K562 (cell line): ENCODE data around the gene RSRP1. TPM values are rescaled to one million over a fixed set of nuclear protein-coding genes. Genes with fewer than 3 reads are reported as not detected.

Experiments used
- ADNP ChIP-seq: fragments of 200-800 bp; sonication (Bioruptor generic); IDR thresholded peaks from 2 replicates; pipeline ENCODE4 v1.6.1; 2016; ENCODE audit warnings: missing genetic modification characterization, missing compliant biosample characterization
- ARNT ChIP-seq, 2 experiments: fragments of 450-650 bp; IDR thresholded peaks; 2 replicates each; pipeline ENCODE4 v1.6.1; 2016; ENCODE audit warnings: mild to moderate bottlenecking in 1 of 2
- ATF6 ChIP-seq: sonication (generic); formaldehyde crosslinking; IDR thresholded peaks from 2 replicates; pipeline ENCODE4 v1.4.0; 2020; ENCODE audit warnings: mild to moderate bottlenecking, missing genetic modification reagents
- BCLAF1 ChIP-seq, 2 experiments: fragments of 450-650 bp in 1 of 2; IDR thresholded peaks; 2 replicates each; pipeline ENCODE4 v1.6.1; 2011 to 2017; ENCODE audit warnings: low read depth in 2 of 2, antibody characterized with exemption in 1 of 2, borderline replicate concordance in 1 of 2, low read length in 1 of 2, mild to moderate bottlenecking in 1 of 2, mixed read lengths in 1 of 2; ENCODE audit not compliant: control insufficient read depth in 1 of 2
- ETS1 ChIP-seq: conservative IDR thresholded peaks from 2 replicates; pipeline ENCODE4 v1.6.1; 2011; ENCODE audit warnings: low read depth, mild to moderate bottlenecking, low read length; ENCODE audit not compliant: control insufficient read depth
- HDAC3 ChIP-seq: fragments of 450-650 bp; IDR thresholded peaks from 2 replicates; pipeline ENCODE4 v1.6.1; 2018; ENCODE audit warnings: borderline replicate concordance, mild to moderate bottlenecking, moderate library complexity; ENCODE audit not compliant: partially characterized antibody
- HMG20B ChIP-seq: fragments of 250-450 bp; sonication (Bioruptor Pico); IDR thresholded peaks from 2 replicates; pipeline ENCODE4 v1.5.0; 2021; ENCODE audit warnings: mild to moderate bottlenecking
- HMGN3 ChIP-seq: IDR thresholded peaks from 2 replicates; pipeline ENCODE4 v1.6.1; 2011; ENCODE audit warnings: borderline replicate concordance, low read depth, mild to moderate bottlenecking, mixed read lengths, low read length; ENCODE audit not compliant: insufficient read length; ENCODE audit errors: extremely low read depth
- KAT2B ChIP-seq: IDR thresholded peaks from one replicate; pipeline ENCODE4 v1.6.1; 2012; ENCODE audit warnings: low read depth, mild to moderate bottlenecking, control low read depth, inconsistent platforms, low read length, moderate library complexity
- NCOA6 ChIP-seq: fragments of 450-650 bp; IDR thresholded peaks from 2 replicates; pipeline ENCODE4 v1.6.1; 2017; ENCODE audit warnings: mild to moderate bottlenecking
- PHB ChIP-seq: fragments of 250-450 bp; sonication (Bioruptor Pico); IDR thresholded peaks from 2 replicates; pipeline ENCODE4 v1.5.0; 2021
- SMARCE1 ChIP-seq: fragments of 450-650 bp; IDR thresholded peaks from 2 replicates; pipeline ENCODE4 v1.7.1; 2016; ENCODE audit warnings: mild to moderate bottlenecking
- SREBF1 ChIP-seq: fragments of 150-350 bp; IDR thresholded peaks from 2 replicates; pipeline ENCODE4 v1.6.1; 2014; ENCODE audit warnings: antibody characterized with exemption, low read depth, low read length, borderline replicate concordance
- YBX1 ChIP-seq: fragments of 450-650 bp; IDR thresholded peaks from 2 replicates; pipeline ENCODE4 v1.7.1; 2016; ENCODE audit warnings: mild to moderate bottlenecking
- ZNF143 ChIP-seq: sonication (generic); formaldehyde crosslinking; IDR thresholded peaks from 2 replicates; pipeline ENCODE4 v1.9.0; 2022; ENCODE audit warnings: mild to moderate bottlenecking, missing genetic modification reagents
- ZNF274 ChIP-seq: IDR thresholded peaks from 2 replicates; pipeline ENCODE4 v1.6.1; 2011; ENCODE audit warnings: low read depth, mild to moderate bottlenecking, low read length, moderate library complexity, borderline replicate concordance
- ZNF324 ChIP-seq: fragments of 250-450 bp; sonication (Bioruptor Pico); IDR thresholded peaks from 2 replicates; pipeline ENCODE4 v1.4.0; 2020; ENCODE audit warnings: mild to moderate bottlenecking
- ZNF583 ChIP-seq: fragments of 250-450 bp; sonication (Bioruptor Pico); IDR thresholded peaks from 2 replicates; pipeline ENCODE4 v1.4.0; 2020
- polyA plus RNA-seq, 8 experiments: library from polyadenylated mRNA; depleted of rRNA in 4 of 8; stranded (reverse) in 5 of 8; unstranded in 3 of 8; fragments of >200 nt; fragmentation: Nextera tagmentation in 2 of 8; fragmentation: Illumina TruSeq in 1 of 8; extraction: Ambion mirVana in 2 of 8; extraction: Trizol in 1 of 8; gene quantifications; 2 replicates each; pipeline versions ENCODE4 v1.2.1 to v1.2.3, GENCODE V29; 2011 to 2014; ENCODE audit warnings: inconsistent platforms in 1 of 8, missing spikeins in 1 of 8
- total RNA-seq, 7 experiments: library from RNA; depleted of rRNA in 6 of 7; stranded (reverse); fragments of >200 nt in 6 of 7; fragmentation: Illumina TruSeq in 2 of 7; extraction: Trizol in 2 of 7; gene quantifications; 2 replicates each; pipeline versions ENCODE4 v1.2.1 to v1.2.3, GENCODE V29; 2011 to 2021; ENCODE audit warnings: low replicate concordance in 1 of 7
- TF ChIP-seq, protein P1 (sequence below), 2 experiments: fragments of 450-650 bp in 1 of 2; sonication (generic) in 1 of 2; formaldehyde crosslinking in 1 of 2; IDR thresholded peaks in 1 of 2; conservative IDR thresholded peaks in 1 of 2; 2 replicates each; pipeline versions ENCODE4 v1.6.1 to v1.8.1; 2016 to 2023; ENCODE audit warnings: mild to moderate bottlenecking in 2 of 2, moderate library complexity in 2 of 2, inconsistent platforms in 1 of 2, missing genetic modification reagents in 1 of 2
- TF ChIP-seq, protein P2 (sequence below): fragments of 250-450 bp; sonication (Bioruptor Pico); IDR thresholded peaks from 2 replicates; pipeline ENCODE4 v1.9.0; 2021; ENCODE audit warnings: mild to moderate bottlenecking

RSRP1 gene
- total and polyA plus RNA-seq, 9 of the 15 experiments (the other 6 are each of a cell fraction or from before 2014, with no cell fraction given), result 27.2 to 283 (median 146) TPM

DNA sequence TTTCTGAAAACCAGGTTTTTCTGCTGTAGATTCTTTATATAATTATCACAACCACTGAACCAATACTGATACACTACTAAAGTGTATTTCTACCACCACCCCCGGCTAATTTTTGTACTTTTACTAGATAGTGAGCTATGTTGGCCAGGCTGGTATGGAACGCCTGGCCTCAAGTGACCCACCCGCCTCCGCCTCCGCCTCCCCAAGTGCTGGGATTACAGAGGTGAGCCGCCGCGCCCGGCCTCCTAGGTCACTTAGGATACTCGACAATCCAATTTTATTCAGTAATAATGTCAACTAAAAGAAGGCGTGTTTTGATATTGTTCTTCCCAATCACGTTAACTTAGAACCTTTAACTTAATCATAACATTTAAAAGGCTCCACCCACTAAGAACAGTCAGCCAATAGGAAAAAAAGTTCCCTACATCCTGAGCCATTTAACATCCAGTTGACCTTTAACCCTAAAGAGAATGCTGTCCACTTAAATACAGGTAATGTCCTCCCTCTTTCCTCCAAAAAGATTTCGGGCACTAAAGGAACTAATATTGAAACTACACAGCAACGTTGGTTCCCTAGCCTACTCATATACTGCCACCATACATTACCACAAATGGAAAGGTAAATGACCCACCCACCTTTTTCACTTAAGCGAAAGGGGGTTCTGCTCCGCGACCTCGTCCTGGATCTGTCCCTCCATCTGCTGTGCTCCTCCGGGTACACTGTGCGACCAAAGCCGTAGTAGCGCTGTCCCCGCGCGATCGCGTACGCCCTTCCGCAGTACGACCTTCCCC, 1.2 kb downstream of the RSRP1 start (continued):
- no peak for TF ChIP-seq HMGN3
- TF ChIP-seq, protein P1, sequence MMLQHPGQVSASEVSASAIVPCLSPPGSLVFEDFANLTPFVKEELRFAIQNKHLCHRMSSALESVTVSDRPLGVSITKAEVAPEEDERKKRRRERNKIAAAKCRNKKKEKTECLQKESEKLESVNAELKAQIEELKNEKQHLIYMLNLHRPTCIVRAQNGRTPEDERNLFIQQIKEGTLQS (IDR thresholded peaks at IDR 0.05), result no peak
- TF ChIP-seq, protein P1 (CRISPR knock-in tag; conservative IDR thresholded peaks at IDR 0.05), result no peak
- TF ChIP-seq ETS1, result no peak
- no peak for TF ChIP-seq YBX1
- TF ChIP-seq, protein P2, sequence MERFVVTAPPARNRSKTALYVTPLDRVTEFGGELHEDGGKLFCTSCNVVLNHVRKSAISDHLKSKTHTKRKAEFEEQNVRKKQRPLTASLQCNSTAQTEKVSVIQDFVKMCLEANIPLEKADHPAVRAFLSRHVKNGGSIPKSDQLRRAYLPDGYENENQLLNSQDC, result no peak
- no peak for TF ChIP-seq SREBF1
- TF ChIP-seq ARNT (IDR thresholded peaks at IDR 0.05), result no peak
- no peak for TF ChIP-seq ADNP
- no peak for TF ChIP-seq ZNF143
- TF ChIP-seq ZNF274, result no peak
- TF ChIP-seq ATF6 (CRISPR knock-in tag), result no peak; the same call in 1 of the 2 replicates
- TF ChIP-seq ZNF324, result no peak
- no peak for TF ChIP-seq KAT2B
- TF ChIP-seq PHB, result no peak
- TF ChIP-seq NCOA6, result no peak
- TF ChIP-seq HDAC3, result no peak
- no peak for TF ChIP-seq SMARCE1
- TF ChIP-seq HMG20B (CRISPR knock-in tag), result no peak
- TF ChIP-seq ZNF583 (CRISPR knock-in tag), result no peak
- no peak for TF ChIP-seq BCLAF1 (IDR thresholded peaks at IDR 0.05; ENCODE audit: borderline replicate concordance in 1 of 2, control insufficient read depth in 1 of 2, low read depth in 2 of 2, low read length in 1 of 2)
